Cerebellar cortex (tissue), 1 donor: Measurements from ENCODE around the gene ABCC4.
"Not testable (repeated sequence)": the region's sequence is repeated elsewhere in the genome, so short reads cannot be mapped to it uniquely, and the experiment has no call there.

Source experiments
- DNase-seq: peaks from one replicate; pipeline ENCODE4 v3.0.0-alpha.2; 2015; ENCODE audit warnings: low spot score

Gene ABCC4

GRCh38 chr13:95298971-95299621 is 2.2 kb downstream of the ABCC4 start:
- no peak for DNase-seq

GRCh38 chr13:95298169-95298965 is 2.9 kb downstream of the ABCC4 start:
- no peak for DNase-seq

DNA sequence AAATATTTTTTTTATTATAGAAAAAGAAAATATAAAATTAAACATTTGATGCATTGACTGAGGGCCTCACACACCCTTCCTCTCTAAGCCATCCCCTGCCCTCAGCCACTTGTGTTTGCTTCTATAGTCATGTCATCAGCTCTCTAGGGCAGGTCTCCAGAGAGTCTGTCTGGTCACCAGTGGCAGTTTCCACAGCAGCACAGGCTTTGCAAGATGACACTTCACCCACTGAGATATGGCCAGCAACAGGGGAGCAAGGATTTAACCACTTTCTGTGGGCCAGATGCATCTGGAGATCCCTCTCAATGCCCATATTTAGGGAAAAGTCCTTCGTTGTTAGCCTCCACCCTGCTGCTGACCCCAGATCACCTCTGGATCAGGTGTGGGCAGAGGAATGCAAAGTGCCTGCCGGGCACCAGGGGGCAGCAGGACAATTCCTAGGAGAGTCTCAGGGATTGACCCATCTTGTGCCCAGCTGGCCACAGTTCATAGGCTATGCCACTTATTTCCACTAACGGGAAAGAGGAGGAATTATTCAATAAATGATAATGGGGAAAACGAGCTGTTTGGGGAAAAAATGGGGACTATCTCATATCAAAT is 4.8 kb downstream of the ABCC4 start:
- peak; percentile 21 for DNase-seq

- no peak for DNase-seq
Observed at GRCh38 chr13:95295026-95295425, 6.2 kb downstream of the ABCC4 start.

DNA sequence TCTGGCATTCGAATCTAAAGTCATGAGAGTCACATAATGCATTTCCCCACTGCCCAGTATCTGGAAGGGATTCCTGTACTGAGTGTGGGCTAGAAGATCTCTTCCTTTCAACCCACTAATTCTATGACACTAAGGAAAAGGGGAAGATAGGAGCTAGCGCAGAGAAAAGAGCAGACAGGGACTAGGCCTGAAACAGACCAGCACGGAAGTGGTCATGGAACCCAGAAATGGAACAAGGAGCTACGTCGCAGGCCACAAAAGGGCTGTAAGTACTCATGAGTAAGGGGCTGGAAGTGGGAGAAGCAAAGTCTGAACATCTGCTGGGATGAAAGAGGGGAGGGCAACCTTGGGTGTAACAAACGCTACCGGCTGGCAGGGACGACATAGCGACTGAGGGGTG is 8.6 kb downstream of the ABCC4 start:
- DNase-seq: no peak

- DNase-seq: not testable (repeated sequence)
Observed at GRCh38 chr13:95289901-95290300, 11.3 kb downstream of the ABCC4 start.

- no peak for DNase-seq
Observed at GRCh38 chr13:95289020-95289444, 12.2 kb downstream of the ABCC4 start.

- DNase-seq: no peak
Observed at GRCh38 chr13:95284436-95284835, 16.8 kb downstream of the ABCC4 start.

GRCh38 chr13:95279016-95279415 is 22.2 kb downstream of the ABCC4 start:
- DNase-seq: no peak

- DNase-seq: no peak
Observed at GRCh38 chr13:95276037-95276505, 25.2 kb downstream of the ABCC4 start.

GRCh38 chr13:95275322-95276036 is 25.8 kb downstream of the ABCC4 start:
- DNase-seq: no peak

DNA sequence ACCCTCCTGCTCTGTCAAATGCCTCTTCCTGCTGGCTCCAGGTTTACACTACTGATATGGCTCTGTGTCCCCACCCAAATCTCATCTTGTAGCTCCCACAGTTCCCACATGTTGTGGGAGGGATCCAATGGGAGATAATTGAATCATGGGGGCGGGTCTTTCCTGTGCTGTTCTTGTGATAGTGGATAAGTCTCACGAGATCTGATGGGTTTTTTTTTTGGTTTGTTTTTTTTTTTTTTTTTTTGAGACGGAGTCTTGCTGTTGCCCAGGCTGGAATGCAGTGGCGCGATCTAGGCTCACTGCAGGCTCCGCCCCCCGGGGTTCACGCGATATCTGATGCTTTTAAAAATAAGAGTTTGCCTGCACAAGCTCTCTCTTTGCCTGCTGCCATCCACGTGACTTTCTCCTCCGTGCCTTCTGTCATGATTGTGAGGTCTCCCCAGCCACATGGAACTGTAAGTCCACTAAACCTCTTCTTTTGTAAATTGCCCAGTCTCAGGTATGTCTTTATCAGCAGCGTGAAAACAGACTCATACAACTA is 27.6 kb downstream of the ABCC4 start:
- DNase-seq: not testable (repeated sequence)

- DNase-seq: not testable (repeated sequence)
Observed at GRCh38 chr13:95272076-95272475, 29.2 kb downstream of the ABCC4 start.

- DNase-seq: no peak
Observed at GRCh38 chr13:95269756-95270155, 31.5 kb downstream of the ABCC4 start.

DNA sequence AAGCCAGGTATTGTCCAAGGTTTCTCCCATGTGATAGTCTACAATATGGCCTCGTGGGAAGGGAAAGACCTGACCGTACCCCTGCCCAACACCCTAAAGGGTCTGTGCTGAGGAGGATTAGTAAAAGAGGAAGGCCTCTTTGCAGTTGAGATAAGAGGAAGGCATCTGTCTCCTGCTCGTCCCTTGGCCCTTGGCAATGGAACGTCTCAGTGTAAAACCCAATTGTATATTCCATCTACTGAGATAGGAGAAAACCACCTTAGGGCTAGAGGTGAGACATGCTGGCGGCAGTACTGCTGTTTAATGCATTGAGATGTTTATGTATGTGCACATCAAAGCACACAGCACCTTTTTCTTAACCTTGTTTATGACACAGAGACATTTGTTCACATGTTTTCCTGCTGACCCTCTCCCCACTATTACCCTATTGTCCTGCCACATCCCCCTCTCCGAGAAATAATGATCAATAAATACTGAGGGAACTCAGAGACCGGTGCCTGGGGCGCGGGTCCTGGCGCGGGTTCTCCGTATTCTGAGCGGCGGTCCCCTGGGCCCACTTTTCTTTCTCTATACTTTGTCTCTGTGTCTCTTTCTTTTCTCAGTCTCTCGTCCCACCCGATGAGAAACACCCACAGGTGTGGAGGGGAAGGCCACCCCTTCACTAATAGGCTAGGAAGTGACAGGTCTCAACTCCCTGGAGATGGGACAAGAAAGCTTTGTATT is 32.7 kb downstream of the ABCC4 start:
- DNase-seq: not testable (repeated sequence)

GRCh38 chr13:95267662-95268342 is 33.4 kb downstream of the ABCC4 start:
- DNase-seq: no peak

DNA sequence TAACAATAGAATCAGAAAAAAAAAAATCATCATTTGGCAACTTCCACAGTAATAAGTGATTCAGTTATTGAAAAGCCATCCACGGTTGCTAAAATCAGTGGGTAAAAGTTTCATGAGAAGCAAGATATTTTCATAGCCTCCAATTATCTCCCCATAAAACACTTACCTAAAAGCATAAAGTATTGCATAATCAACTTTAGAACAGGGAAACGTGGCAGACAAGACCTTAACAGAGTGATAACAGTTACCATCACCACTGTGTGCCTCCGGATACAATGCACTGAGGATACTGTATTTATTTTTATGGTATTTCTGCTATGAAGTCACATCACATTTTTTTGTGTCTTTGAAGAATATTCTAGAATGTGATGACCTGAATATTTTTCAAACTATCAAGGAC is 37.0 kb downstream of the ABCC4 start:
- DNase-seq: no peak

DNA sequence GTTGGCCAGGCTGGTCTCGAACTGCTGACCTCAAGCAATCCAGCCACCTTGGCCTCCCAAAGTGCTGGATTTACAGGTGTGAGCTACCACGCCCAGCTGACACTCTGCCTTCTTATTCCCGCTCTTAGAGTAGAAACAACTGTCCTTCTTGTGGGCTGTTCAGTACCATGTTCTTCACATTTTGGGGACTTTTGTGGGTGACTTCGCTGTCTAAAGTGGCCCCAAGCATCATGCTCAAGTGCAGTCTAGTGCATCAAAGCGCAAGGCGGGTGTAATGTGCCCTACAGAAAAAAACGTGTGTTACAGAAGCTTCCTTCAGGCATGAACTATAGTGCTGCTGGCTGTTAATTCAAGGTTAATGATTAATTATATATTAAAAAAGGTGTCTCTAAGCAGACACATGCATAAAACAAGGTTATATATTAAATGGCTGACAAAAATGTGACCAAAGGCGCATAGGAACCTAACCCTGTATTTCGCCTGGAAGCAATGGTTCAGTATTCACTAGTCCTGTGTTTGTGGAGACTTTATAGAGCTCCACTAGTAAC is 38.3 kb downstream of the ABCC4 start:
- no peak for DNase-seq

DNA sequence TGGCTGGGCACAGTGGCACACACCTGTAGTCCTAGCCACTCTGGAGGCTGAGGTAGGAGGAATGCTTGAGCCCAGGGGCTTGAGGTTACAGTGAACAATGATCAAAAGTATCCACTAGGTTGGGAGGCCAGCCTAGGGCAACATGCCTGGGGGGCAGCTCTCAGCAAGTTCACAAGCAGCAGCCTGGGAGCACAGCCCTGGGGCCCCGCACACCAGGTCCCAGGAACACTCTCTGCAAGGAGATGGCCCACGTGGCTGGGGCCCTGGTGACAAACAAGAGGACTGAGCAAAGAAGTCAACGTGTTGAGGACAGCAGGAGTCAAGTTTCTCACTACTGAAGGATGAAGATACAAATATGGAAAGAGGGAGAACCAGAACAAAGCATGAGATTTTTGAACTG is 39.3 kb downstream of the ABCC4 start:
- no peak for DNase-seq

DNA sequence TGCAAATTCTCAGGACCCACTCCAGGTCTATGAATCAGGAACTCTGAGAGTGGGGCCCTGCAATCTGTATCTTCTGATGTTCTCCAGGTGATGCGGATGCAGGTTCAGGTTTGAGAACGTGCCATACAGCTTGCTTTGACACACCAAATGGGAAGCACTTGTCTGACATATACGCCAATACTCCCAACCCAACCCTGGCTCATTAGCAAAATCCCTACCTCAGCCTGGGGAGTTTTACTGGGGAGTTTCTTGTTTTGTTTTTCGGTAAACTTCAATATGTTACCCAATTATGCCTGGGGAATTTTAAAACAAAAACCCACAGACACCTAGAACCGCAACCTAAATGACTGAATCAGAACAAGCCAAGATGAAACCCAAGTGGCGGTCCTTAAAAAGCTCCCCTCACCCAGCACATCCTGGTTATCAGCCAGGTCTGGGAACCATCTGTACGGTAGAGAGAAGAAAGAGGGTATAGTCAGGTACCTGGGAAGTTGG is 41.2 kb downstream of the ABCC4 start:
- no peak for DNase-seq
